Caki2 (cell line): ENCODE results near the gene CCM2. TPM values are rescaled to one million over a fixed set of nuclear protein-coding genes. Genes with fewer than 3 reads are reported as not detected.

ENCODE experiments used
- DNase-seq: peaks from one replicate; pipeline ENCODE4 v3.0.0-alpha.2; 2015; ENCODE audit warnings: low read depth
- in situ Hi-C: cut with HindIII; loops from 2 replicates; pipeline ENCODE4 v1.10.0; 2016; ENCODE audit warnings: low sequenced_read_pairs, low pct_unique_long_range_greater_than_20kb, mixed read lengths
- total RNA-seq: library from RNA; depleted of rRNA; stranded (reverse); fragments of >200 nt; shearing (Covaris generic); gene quantifications from 2 replicates; pipeline ENCODE4 v1.2.3, GENCODE V29; 2014; ENCODE audit warnings: low replicate concordance

Gene CCM2
- total RNA-seq, 1 experiment from 2014 or later, result 81.5 TPM

DNA sequence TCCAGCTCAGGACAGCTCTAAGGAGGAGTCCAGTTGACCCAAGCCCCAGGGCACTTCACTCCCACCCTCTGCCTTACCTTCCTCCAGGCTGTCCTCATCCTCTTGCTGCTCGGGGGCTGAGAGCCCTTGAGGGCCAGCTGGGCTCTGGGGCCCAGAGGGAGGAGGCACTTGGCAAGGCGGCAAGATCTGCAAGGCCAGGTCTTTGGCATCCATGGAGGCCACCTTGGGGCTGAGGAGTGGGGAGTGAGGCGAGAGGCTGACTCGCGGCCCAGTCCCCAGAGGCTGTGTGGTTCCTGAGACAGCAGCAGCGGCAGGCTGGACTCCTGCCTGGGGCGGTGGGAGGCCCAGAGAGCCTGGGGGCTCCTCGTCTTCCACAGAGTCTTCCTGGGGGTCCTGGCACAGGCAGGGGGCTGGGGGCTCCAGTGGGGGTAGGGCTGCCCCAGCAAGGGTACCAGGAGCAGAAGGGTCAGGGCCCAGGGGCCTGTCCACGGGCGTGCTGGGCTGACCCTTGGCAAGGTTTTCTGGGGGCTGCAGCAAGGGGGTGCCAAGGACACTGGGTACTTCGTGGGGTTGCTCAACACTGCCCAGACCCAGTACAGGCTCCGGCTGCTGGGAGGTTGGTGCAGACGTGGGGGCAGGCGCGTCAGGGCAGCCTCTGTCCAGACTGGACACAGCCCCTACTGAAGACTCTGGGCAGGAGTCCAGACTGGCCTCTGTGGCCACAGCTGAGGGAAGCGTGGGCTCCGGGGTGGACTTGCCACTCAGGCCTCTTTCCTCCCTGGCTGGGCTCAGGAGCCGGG is 82.2 kb downstream of the CCM2 start:
- DNase-seq, result no peak
- in situ Hi-C loops, result no loop called here

GRCh38 chr7:45082831-45083331 is 82.9 kb downstream of the CCM2 start:
- DNase-seq, result no peak
- in situ Hi-C loops, result no loop called here

DNA sequence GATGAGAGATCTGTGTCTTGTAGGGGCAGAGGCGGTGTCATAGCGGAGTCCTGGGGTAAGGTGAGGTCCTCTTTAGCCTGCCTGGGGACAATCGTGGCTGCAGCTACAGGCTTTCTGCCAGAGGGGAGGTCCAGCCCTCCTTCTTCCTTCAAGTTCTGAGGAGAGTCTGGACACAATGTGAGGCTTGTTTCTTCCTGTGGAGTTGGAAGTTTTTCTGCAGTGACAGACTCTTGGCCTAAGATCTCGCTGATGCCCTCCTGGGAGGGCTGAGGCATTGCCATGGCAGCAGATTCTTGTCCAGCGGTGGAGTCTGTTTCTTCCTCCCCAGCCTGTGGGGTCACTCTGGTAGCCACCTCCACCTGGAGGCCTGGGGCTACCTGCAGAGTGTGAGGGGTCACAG is 84.3 kb downstream of the CCM2 start:
- in situ Hi-C loops, result no loop called here
- DNase-seq, result no peak

DNA sequence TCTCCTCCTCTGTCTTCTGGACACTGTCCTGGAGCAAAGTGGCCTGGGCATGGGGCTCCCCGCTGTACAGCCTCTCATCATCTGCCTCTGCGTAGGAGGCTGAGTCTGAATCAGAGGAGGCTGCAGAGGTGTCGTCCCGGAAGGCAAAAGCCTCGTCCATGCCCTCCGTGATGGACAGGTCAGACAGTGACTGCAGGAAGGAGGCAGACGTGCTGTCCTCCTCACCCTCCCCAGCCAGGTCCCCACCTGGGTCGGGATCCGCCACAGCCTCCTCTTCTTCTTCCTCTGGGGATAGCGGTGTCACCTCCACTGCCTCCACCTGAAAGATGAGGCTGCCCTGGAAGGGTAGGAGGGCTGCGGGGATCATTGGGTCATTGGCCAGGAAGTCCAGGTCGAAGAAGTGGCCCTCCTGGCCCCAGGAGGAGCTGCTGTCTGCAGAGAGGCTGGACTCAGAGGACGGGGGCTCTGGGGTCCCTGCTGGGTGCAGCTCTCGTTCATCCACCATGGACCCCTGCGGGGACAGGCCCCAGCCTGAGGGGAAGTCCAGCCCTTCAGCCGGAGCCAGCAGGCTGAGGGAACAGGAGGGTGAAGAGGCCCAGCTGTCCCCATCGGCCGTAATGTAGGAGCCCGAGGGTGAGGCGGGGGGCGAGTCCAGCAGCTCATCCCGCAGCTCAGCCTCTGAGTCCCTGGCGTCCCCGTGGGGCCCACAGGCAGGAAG is 85.1 kb downstream of the CCM2 start:
- in situ Hi-C loops, result no loop called here
- no peak for DNase-seq

- DNase-seq, result no peak
- in situ Hi-C loops, result no loop called here
These were observed 85.7 kb downstream of the CCM2 start for GRCh38 chr7:45085619-45086200.

DNA sequence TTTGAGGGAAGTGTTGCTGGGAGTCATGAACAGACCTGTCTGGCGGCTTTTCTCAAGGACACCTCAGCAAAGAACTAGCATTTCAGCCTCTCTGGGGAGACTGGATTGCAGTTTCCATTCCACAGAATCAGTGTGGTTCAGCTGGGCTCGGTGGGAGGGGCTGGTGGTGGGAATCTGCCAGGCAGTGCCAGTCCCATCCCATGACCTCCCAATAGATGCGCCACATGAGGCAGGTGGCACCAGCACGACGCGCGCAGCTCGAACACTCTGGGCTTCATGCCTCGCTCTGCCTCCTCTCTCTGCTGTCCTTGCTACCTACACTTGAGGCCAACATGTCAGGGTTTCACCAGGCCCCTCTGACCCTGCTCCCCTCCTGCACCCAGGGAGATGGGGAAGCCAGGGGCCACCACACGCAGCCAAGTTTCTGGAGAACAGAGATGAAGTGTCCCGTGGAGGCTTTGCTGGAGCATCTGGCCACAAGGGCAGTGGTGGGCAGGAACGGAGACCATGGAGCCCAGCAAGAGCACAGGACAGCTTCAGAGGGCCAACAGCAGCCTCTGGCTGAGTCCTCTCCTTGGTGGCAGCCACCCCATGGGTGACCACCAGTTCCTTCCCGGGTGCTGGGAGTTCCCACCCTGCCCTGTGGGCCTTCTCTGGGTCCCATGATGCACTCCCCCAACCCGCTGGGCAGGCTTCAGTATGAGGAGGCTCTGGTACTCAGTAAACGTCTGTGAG is 86.5 kb downstream of the CCM2 start:
- DNase-seq, result no peak
- in situ Hi-C loops, result no loop called here

DNA sequence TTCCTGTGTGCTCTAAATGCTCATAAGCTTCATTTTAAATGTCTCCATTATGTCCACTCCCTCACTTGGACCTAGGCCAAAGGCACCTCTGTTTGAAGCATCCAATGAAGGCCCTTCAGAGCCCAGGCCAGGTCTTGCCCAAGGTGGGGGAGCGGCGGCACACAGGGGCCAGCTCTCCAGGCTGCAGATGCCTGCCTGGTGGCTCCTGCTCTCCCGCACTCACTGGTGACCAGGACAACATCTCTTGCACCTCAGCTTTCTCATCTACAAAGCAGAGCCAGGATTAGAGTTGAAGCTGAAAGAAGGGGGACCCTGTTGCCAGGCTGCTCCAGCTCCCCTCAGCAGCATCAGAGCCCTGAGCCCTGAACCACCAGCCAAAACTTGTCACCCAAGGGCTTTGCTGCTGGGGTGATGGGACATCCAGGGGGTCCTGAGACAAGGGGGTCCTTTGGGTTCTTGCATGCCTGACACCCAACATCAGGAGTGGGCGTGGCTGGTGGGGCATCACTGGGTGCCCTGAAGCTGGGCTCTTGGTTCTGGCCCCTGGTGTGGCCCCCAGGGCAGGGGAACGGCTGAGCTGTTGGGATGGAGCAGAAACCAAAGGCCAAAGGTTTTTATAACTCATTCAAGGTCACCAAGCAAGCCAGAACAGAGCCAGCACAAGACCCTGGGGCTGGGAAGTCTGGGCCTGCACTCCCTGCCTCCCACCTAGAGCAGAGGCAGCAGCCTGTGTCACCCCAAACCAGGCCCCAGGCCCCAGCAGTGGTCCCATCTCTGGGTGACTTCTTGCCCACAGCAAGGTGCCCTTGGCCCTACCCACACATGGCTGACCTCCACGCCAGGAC is 87.5 kb downstream of the CCM2 start:
- in situ Hi-C loops, result no loop called here
- no peak for DNase-seq

GRCh38 chr7:45088146-45088701 is 88.2 kb downstream of the CCM2 start:
- DNase-seq, result no peak
- in situ Hi-C loops, result no loop called here

GRCh38 chr7:45088821-45089340 is 88.9 kb downstream of the CCM2 start, which contains the start of gene NACAD:
TSS of gene NACAD (minus strand) at chr7:45088969. CDS start at chr7:45088894, 75 bp downstream.
- no peak for DNase-seq
- in situ Hi-C loops, result no loop called here

DNA sequence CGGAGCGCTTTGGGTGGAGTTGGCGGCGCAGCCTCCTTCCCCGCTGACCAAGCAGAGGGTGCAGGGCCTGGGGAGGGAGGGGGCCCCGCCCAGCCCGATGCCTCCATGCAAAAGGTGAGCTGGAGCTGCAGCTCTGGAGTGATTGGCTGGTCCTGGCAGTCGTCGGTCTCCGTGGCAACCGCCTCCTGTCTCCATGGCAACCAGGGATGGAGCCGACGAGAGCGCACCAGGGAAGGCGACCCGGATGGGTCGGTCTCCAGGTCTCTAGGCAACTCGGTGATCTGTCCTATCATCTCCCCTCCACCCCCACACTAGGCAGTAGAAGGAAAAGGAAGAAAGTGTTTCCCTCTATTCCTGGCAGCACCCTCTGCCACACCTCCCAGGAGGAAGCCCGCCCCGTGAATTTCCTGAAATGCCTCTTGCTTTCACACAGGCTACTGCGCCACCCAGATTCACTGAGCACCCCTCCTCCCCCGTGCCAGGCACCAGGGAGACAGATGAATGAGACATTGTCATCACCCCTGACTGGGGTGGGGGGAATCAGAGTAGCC is 89.4 kb downstream of the CCM2 start:
- in situ Hi-C loops, result no loop called here
- no peak for DNase-seq

GRCh38 chr7:45092100-45092930 is 92.3 kb downstream of the CCM2 start:
- DNase-seq, result no peak

DNA sequence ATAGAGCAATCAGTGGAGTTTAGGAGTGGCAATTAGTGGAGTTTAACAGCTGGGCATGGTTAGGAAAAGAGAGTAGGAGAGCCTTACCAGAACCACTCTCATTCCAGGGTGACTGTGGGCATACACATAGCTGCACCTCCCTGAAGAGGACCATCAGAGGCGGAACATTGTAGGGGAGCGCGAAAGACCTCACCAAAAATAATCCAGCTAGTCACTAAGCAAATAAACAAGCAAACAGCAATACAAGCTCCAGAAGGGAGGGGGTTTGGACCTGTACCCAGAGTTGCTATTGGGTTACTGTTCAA is 92.9 kb downstream of the CCM2 start:
- no peak for DNase-seq
- in situ Hi-C loops, result no loop called here

More at GRCh38 chr7:45092100-45092930, 92.3 kb downstream of the CCM2 start:
- in situ Hi-C loops, result no loop called here

GRCh38 chr7:45098983-45099839 is 99.2 kb downstream of the CCM2 start:
- in situ Hi-C loops, result no loop called here
- DNase-seq, result peak; percentile 22

DNA sequence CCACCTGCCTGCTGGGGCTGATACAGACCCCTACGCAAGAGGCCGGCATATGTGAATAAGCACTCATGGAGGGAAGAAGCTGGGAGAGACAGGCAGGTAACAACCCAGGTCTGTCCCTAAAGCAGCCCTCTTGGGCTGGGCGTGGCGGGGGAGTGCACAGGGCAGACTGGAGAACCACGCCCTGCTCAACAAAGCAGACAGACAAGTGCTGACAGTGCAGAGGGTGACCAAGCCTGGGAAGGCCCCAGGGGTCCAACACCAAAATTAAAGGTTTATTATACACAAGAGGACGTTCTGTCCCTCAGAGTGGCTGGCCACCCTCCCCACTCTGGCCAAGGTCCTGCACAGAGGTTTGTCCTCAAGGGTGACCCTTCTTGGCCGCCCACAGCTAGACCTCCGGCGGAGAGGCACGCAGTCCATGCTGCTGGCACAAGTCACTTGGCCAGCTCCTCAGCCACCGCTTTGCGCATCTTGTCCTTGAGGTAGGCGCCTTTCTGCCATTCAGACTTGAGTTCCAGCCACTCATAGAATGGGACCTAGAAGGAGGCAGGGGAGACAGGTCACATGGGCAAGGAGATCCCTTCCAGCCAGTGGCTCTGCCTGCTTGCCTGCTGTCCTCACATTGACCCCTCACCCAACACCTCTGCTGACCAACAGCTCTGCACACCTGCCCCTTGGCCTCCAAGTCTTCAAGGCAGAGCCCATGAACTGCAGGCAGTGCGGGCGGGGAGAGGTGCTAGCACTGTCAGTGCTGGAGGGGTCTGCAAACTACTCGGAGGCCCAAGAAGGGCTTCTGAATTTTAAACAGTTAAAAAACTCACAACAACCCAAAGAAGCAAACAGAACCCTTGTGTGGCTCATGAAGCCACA is 100.1 kb downstream of the CCM2 start:
- no peak for DNase-seq
- in situ Hi-C loops, result no loop called here
